GM21447 (cell line): Measurements from ENCODE around the gene DOCK1.

Source experiments
- ATAC-seq: cut with Tn5 transposase; IDR thresholded peaks from one replicate; pipeline ENCODE4 v1.9.1; 2021; ENCODE audit not compliant: unreplicated experiment

The DOCK1 gene

DNA sequence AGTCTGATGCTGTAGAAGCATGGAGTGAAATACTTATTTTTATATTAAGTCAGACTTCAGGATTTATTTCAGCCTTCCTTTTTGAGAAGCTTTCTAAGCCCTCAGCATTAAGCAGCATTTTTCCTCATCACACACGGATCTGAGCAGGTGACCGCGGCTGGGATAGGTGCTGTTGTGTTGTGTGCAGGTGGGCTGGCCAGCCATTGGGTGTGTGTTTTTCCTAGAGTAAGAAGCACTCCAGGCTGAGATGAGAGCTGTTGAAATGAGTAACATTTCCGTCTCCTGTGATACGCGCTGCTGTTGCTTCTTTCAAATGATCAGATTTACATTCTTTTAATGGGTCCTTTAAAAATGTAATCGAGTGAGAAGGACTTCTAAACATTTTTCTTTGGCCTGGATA, 227.2 kb downstream of the DOCK1 start:
- no peak for ATAC-seq

DNA sequence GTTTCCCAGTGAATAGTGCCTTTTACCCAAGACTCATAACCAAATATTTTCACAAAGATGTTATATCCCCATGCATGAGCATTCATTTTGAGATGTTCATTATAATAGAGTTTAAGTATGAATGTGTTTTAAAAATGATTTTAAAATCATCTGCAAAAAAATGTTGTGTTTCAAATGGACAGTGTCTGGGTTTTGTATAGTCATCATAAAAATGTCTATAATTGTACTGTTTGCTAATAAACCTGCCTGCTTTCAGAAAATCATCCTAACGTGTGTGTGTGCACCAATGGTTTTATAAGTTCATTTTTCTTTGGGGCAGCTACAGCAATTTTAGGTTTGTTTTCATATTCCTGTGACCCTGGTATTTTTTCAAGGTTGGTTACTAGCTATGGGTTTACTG, 228.0 kb downstream of the DOCK1 start:
- no peak for ATAC-seq

DNA sequence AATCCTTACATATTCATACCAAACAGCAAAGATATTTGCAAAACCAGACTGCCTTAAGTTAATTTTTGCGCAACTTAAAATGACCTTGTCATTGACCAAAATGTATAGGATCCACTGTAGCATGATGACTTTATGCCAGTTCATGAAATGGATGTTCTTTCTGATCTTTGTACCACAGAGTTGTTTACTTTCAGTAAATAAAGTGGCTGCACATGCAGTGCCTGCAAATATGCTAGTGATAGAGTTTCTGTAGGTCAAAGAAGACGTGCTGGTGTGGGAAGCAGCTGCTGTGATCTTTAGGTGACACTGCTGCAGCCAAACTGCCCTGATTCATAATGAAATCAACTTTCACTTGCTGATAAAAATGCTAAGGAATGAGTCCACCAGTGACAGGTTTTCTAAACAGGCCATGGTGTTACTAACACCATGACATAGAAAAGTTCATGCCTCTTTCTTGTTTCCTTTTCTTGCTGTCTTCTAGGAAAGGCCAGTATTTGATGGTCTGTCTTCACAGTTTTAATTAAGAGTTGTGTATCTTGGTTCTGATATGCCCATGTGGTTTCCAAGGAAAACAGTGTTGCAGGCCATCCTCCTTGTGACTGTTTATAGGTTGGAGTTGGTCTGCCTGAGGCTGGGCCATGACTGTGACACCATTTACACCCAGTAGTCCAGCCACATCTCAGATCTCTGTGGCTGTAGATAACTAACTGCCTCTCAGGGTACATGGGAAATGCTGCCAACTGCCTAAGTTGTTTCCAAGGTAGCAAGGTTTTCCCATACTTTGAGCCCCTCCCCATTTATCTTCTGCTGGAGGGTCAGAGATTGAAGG, 228.7 kb downstream of the DOCK1 start:
- no peak for ATAC-seq

DNA sequence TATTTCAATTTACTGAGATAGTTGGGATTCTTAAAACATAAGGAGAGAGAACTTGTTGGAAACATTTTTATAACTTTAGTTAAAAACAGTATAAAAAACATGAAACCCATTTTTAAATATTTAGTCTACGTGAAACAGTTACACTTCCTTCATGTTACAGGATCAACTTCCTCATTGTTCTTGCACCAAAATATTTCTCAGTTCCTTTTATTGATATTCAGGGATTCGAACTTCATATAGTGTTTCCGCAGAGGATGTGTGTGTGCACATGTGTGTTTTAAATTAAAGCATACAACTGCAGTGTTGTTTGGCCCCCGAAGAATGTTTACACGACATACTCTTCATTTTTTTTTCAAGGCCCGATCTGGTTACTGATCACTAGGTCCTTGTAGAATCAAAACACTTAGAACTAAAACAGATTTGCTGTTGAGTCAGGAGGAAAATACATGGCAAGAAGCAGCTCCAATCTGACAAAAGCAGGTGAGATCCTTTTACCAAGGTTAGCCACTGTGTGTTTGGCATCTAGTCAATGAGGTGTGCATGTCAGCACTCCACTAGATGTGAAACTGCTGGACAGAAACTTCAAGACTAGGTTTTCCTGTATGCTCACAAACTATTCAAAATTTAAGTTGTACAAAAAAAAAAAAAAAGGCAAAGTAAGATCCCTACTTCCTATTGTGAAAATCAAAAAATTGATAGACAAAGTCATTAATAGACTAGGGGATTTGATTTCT, 230.8 kb downstream of the DOCK1 start:
- ATAC-seq = no peak

DNA sequence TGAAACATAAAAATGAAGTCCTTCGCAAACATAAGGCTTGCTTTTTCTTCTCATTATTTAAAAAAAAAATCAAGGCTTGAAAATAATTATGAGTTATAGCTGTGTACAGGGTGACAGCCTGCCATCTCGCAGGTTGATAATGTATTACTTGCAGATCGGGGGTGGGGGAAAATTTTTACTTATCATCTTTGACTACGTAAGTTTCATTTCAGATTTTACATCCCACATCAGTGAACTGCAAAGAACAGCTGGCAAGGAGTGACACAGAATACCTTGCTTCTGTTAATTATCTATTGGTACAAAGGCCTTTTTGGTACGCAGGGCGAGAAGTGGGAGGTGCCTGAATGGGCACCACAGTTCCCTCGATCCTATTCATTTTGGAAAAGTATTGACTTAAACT, 232.2 kb downstream of the DOCK1 start:
- no peak for ATAC-seq

DNA sequence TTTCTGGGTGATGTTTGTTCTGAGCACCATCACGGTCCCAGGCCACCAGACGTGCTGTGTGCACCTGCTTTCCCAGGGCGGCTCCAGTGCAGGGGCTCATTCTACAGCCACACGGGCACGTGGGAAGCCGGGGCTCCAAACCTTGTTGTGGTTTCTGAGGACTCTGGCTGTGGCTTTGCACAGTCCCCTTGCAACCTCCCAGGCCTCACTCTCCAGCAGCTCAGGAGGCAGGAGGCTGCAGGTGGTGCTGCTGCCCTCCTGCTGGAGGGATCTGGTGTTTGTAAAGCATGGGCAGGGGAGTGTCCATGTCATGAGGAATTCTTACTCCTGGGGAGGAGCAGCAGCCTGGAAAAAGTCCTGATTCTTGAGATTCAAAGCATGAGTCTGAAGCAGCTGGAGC, 236.9 kb downstream of the DOCK1 start:
- ATAC-seq = no peak

DNA sequence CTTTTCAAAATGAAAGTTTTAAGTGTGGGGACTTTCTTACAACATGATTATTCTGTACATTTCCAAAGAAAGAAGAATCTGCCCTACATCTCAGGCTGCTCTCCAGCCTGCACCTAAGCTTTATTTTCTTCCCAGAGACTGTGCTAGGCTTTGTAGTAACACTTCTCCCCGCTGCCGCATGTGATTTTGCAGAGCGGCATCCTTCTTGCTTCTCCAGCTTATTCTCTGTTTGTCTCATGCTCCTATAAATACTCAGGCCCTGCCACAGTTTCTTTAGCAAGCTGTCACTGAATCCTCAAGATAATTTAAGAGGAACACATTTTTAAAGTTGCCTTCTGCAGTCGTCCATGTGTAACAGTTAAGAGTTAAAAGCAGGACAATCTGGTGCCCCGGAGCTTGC, 237.6 kb downstream of the DOCK1 start:
- ATAC-seq = no peak

DNA sequence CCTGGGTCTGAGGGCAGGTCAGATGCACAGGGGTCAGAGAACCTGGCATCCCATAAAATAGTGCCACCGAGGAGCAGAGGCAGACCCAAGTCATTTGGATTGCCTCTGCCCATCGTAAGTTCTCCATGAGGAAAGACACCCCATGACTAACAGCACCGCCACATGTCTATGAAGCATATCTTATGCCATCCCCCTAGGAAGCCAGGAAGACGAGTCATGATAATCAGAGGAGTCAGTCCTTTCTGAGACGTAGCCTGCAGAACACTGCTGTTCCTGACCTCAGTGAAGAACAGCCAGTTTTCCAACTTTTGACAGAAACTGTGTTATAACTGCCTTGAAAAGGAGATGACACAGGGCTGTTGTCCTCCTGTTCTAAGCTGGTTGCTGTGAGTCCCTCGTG, 239.9 kb downstream of the DOCK1 start:
- no peak for ATAC-seq

DNA sequence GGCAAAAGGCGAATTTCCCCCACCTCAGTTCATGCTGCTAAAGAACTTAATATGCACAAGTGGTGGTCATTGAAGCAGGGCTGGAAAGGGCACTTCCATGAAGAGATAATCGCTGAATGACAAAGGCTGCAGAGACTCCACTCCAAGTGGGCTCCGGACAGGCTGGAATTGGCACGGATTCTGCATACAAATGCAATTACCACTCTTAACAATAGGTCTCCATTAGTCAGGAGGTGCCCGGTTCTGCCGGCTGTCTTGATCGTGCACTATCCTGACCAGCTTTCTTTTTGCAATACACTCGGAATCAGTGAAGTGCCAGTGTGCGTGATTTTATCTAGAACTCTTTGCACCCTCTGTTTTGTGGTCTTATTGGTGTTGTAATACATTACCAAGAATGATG, 241.4 kb downstream of the DOCK1 start:
- ATAC-seq = no peak

DNA sequence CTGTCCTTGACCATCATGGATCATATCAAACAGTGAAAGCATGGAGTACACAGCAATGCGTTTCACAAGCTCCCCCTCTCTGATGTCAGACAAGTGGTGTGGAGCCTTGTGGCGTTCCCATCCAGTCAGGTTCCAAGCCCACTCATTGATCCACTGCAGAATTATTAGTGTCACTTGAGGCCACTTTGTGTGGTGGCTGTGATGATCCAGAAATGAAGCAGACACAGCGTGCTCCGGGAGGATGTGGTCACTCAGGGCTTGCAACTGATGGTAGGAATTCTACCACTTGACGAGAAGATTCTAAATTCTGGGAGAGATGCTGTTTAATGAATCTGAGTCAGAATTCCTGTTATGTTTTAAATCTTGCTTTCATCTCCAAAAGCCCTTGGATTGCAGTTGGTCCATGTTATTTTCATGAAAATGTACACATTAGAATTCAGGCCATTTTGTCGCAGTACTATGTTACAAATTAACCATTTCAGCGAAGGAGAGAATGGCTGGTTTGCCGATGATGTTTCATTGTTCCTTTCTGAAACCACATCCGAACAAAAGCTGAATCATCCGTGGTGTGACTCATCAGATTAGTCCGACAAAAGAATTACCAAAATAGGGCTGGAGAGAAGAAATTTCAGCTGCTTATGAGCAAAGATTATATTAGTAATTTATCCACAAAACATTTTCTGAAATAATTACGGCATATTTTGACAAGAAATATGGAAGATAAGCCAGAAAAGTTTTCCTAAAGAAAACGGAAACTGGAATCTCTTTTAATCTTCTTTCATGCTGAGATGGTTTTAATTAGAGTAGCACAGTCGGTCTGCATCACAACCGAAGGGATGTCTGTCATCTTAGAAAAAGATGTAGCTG, 243.1 kb downstream of the DOCK1 start:
- no peak for ATAC-seq

DNA sequence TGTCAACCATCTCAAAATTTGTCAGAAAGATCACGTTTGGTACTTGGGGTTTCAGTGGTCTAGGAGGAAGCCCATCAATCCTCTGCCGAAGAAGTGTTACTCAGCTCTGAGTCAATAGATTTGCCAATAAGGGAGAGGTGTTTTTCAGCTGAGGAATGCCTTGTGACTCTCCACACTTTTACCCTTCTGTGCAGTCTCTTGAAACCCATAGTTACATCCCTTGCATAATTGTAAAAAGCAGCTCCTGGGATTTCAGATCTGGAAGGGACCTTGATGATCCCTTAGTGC, 243.6 kb downstream of the DOCK1 start:
- ATAC-seq = no peak

DNA sequence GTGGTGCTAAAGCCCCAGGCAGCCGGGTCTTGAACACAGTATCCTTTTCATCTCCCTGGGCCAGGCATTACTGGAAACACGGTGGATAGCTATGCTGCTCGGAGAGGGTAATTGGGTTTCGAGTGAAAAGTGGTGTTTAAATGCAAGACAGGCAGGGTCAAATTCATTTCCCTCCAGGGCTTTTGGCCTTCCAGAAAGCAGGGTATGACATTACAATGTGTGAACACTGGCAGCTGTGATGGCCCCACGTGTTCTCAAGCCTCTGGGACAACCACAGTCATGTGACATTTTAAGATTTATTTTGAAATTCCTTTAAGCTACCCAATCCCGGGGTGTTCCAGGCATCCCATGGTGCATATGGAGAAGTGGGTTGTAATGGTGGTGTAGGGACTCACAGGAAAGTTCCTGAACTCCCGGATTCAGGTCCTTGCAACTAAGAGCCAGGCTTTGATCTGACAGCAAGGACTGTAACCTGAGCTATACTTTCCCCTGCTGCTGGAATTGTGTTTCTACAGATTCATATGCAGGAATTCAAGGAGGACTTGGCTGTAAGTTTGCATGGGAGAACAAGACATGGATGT, 244.4 kb downstream of the DOCK1 start:
- ATAC-seq = no peak

DNA sequence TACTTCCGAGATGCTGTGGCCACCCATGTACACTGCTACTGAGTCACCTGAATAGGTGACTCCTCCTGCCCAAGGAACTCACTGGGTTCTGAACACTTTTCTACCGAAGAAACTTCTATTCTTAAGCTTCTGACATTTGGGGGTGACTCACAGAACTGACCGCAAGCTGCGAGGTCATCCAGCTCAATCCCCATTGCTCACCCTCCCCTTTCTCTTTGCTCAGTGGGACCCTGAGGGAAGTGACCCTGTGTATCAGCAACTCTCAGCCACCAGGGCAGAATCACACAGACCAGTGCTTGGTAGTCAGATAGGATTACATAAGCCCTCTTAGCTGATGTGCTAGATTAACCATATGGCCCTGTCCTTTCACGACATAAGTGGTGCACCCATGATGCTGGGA, 244.9 kb downstream of the DOCK1 start:
- no peak for ATAC-seq

DNA sequence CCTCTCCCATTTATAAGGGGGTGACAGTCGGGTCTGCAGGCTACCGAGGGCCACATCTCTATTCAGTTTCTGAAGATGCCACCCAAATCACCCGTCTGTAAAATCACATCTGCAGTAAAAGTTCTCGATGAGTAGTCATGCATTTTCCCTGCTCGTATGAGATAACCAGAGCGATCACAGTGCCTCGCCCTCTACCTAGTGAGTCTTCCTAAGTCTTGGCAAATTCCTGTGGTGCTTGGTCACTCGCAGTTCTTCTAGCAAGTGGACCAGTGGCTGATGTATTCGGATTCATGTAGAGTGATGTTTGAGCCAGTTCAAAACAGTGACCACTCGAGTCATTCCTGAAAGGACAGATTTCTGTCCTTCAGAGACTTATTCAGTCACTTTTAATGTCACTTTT, 246.3 kb downstream of the DOCK1 start:
- ATAC-seq = no peak

DNA sequence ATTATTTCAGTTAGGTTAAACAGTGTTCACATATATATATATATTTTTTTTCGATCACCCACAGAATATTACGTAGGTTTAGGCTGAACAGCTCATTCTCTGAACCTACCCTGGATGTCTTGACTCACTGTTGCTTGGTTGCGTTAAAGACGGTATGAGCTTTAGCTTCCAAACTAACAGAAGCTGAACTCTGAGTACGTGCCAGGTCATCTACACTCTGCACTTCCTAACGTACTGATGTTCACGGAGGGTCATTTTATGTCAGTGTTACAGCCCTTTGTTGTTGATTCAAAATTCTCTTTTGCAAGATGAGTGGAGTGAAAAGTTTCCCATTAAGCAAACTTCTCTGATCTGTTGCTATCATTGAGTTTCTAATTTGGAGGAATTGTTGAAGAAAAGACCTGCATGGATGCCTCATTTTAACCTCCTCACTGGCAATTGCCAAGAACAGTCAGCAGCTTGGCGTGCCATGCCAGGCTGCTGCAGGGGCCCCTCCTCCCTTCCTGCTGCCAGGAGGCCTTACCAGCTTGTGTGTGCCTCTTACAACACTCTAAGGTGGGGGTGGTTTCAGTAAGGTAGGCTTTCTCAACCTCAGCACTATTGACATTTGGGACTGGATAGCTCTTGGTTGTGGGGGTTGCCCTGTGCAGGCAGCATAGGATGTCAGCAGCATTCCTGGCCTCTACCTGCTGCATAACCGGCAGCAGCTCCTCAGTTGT, 246.9 kb downstream of the DOCK1 start:
- no peak for ATAC-seq

DNA sequence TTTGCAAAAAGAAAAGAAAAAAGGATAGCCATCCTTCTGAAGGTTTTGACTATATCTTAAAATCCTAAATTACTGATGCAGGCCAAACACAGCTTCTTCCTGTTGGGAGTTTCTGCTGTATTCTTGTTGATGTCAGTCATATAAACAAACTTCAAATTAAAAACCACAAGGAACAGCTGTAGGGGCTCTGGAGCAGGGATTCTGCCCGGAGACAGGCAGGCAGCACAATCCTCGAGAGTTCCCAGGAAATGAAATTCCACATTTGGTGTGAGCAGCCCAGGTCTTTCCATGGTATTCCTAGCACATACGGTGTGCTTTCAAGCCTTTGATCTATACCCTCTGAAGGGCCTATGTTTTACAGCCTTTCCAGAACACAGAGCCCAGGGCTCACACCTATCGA, 248.0 kb downstream of the DOCK1 start:
- no peak for ATAC-seq

DNA sequence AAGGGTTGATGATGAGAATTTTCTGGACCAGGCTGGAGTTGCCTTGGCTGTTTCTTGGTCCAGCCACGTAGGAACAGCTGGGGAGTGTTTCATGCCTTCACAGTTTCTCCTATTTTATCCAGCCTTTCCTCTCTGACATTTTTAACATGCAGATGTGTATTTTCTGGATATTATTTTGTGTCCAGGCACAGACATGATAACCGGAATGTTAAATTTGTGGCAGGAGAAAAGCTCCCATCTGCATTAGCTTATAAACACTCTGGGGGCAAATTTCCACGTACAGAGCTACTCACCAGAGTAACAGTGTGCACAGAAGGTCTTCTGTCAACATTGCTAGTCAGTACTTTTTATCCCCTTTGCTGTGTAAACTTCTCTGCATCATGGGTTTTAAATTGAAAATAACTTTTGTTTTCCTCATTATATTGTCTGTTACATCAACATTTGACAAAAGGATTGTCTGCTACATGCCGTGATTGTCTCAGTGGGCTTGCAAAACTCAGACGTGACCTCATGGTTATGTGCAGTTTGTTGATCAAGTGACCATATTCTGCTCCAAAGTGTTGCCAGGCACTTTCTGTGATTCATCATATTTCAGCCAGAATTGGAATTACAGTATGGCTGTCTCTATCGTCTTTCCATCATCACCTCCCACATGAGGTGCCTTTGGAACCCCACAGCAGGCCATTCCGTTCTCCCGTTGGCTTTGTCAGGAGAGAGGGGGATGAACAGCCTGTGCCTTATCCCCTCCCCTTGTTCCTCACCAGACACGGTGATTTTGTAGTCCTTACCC, 249.8 kb downstream of the DOCK1 start:
- ATAC-seq = no peak

DNA sequence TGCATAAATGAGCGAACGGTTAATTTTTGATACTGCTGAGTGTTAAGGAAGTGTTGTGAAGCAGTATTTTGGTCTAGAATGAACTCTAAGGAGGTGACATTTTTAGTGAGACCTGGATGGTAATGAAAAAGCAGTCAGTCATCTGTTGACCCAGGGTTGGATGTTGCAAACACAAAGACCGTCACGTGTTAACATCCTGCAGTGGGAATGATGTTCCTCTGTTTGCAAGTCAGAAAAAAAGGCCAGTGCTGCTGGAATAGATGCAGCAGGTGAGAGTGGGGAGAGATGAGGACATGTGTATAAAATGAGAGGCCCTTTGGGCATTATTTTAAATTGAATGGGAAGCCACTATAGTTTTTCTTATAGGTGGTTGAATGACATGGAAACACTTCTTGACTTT, 251.9 kb downstream of the DOCK1 start:
- ATAC-seq = no peak

DNA sequence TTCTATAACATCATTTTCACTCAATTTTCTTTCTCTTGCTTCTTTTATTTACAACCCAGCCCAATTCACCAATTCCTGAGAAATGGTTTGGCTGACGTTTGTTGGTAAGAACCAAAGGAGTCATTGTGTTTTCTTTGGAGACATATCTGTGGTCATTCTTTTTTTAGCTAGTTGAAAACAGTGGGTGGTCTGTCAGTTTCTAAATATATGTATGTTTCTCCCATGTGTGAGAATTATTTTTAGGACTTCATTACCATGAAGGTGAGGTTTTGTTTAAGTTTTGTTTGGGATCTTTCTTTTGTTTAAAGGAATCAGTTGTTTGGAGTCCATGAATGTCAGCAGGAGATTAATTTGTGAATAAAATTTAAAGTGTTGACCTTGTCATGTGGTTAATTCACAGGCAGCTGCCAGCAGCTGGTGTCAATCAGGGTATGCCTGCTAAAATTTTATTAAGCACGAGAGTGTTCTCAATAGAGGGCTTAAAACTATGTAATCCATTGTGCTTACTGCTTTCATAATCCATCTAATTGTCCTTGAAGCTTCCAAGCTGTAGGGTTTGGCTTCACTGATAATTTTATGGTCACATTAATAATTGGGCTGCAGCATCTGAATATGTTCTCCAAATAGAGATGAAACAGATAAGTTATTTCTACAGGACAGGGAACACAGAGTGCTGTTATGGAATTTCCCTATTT, 252.4 kb downstream of the DOCK1 start:
- ATAC-seq = no peak

DNA sequence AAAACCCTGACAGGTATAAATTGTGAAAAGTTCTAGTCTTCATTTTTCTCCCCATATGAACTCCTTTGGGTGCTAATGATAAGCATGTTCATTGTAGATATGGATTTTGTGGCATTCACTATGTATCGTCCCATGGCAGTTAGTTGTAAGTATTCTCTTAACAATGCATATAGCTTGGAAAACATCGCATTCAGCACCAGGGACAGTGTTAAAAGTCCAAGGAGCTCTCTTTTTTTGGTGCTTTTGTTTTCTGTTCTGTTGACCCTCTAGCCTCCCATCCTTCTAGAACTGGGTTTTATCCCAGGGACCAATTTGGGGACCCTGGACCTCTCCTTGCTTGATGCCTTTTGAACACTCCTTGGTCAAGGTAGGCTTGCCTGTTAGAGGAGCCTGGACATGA, 253.4 kb downstream of the DOCK1 start:
- no peak for ATAC-seq
